ENCODE data around the gene IL6R.

Gene IL6R

GRCh38 chr1:154427173-154428139 is 22.3 kb downstream of the IL6R start:
- DNase-seq, result no peak

DNA sequence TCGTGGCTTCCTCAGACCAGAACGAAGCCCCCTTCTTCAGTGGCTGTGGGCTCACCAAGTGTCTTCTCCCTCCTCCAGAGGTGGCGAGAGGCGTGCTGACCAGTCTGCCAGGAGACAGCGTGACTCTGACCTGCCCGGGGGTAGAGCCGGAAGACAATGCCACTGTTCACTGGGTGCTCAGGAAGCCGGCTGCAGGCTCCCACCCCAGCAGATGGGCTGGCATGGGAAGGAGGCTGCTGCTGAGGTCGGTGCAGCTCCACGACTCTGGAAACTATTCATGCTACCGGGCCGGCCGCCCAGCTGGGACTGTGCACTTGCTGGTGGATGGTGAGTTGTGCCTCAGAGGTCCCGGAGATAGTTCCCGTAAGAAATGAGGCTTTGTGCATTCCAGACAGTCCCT is 24.0 kb downstream of the IL6R start:
- no peak for DNase-seq

GRCh38 chr1:154429841-154430611 is 24.9 kb downstream of the IL6R start:
- no peak for DNase-seq

DNA sequence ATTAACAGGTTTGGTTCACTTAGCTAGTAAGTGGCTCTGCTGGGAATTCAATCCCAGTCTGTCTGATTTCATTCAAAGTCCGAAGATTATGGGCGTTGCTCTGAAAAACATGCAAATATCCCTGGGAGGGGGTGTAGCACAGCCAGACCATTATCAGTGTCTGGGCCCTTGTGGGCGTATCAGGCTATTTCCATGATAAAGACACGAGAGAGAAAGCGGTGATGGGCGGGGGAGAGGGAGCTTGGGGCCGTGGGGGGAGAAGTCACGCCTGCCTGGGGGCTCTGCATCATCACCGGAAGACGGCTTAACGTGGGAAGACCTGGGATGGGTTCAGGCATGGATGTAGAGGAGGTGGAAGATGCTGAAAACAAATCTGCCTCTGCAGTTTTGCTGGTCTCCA is 25.8 kb downstream of the IL6R start:
- no peak for DNase-seq

- peak; percentile 68 for DNase-seq
Measured at GRCh38 chr1:154431586-154432373, 26.6 kb downstream of the IL6R start.

- DNase-seq, result peak; percentile 70
Measured at GRCh38 chr1:154433161-154433764, 28.1 kb downstream of the IL6R start.

GRCh38 chr1:154434346-154435085 is 29.4 kb downstream of the IL6R start:
- no peak for DNase-seq

- no peak for DNase-seq
Measured at GRCh38 chr1:154435599-154436200, 30.6 kb downstream of the IL6R start.

DNA sequence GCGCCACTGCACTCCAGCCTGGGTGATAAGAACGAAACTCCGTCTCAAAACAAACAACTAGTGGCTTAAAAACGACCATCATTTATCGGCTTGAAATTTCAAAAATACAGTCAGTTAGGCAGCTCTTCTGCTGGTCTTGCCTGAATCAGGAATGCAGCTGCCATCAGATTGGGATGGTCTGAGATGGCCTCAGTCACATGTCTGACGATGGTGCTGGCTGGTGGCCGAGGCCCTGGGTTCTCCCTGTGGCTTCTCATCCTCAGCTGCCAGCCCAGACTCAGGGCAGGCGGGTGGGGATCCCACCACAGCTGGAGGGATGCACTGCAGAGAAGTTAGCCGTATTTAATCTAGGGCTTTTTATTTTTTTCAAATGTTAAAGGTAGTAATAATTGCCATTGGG is 31.3 kb downstream of the IL6R start:
- DNase-seq, result no peak

GRCh38 chr1:154440036-154440804 is 35.1 kb downstream of the IL6R start:
- no peak for DNase-seq

- no peak for DNase-seq
Measured at GRCh38 chr1:154441241-154441888, 36.2 kb downstream of the IL6R start.

GRCh38 chr1:154442006-154442740 is 37.0 kb downstream of the IL6R start:
- no peak for DNase-seq

DNA sequence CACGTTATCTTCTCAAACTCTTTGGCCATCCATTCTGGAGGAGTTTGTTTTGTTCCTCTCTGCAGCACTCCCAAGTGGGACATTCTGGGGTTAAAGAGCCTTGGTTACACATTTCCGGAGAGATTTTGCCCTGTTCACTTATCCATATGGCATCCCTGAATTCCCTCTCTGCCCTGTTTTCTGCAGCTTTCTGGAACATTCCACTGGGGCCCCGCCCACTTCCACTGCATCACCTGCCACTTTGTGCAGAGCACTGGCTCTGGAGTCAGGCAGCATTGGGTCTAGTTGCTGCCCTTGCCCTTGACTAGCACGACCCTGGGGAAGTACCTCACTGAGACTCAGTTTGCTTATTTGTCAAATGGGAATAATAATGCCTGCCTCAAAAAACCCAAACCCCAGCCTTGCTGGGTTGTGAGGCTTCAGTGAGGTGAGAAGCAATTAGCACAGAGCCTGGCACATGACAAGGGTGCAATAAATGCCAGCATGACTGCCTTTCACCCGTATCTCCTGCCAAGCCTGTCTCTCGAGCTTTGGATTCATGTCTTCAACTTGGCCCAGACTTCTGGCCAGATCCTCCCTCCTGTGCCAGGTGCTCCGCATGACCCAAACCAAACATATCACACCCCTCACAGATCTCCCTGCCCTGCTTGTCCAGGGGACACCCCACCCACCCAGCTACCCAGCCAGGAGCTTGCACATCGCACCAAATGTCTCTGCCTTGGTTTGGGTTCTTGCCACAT is 38.3 kb downstream of the IL6R start:
- no peak for DNase-seq

DNA sequence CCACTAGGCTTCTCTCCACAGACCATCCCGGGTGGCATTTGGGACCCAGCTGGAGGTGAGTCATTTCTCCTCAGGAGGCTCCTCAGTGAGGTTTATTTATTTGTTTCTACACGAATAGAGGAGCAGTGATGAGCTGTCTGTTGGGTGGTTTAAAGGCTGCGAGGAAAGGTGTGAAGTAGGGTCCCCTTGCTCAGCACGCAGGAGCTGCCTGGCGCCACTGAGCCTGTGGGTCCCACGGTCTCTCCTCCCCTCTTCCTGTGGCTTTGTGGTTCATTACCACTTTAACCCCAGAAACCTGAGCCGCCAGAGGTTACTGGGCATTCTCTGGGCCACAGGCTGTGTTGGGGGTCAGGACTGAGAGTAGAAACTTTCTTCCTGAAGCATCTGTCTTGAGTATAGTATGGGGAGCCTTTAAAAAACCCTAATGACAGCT is 39.9 kb downstream of the IL6R start:
- peak; percentile 42 for DNase-seq

- DNase-seq, result no peak
Measured at GRCh38 chr1:154446292-154446691, 41.1 kb downstream of the IL6R start.

GRCh38 chr1:154446789-154447188 is 41.6 kb downstream of the IL6R start:
- DNase-seq, result no peak

DNA sequence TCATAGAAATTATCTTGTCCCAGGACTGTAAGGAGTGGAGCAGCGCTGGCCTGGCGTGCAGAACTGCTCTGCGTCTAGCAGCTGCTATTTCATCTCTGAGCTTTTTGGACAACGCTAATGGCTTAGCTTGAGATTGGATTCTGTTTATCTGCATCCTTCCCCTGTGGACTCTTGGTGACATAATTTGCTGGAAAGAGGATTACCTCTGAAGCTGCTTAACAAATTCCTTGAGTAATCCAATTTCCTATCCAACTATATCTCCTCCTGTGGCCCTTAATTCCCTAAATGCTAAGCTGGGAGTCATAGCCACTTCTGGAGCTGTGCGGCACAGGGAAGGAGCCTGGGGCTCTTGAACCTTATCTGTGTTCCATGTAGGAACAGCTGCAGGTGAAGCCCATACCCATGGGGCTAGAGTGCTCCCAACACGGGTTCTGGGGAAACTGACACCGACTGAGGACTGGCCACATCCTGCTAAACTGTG is 43.2 kb downstream of the IL6R start:
- DNase-seq, result no peak

DNA sequence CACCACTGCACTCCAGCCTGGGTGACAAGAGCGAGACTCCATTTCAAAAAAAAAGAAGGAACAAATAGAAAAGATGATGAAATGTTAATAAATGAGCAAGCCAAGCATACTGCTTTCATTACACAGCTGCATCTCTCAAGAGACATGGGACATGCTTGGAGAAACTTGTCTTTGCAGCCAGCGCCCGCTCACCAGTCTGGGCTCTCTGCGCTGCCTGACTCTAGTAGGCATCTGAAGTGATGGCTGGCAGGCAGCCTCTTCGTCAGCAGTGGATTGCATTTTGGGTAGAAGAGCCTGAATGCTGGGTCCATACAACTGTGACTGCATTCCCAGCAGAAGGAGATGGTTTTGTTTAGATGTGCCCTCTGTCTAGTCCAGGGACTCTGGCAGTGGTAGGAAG is 48.0 kb downstream of the IL6R start:
- DNase-seq, result no peak
